Colonic mucosa (tissue), 4 donors: ENCODE measurements around the gene ASF1A. TPM values are rescaled to one million over a fixed set of nuclear protein-coding genes. Genes with fewer than 3 reads are reported as not detected.
A peak's percentile ranks its signal among the peaks of the same experiment; 100 is the strongest.

Experiments
- DNase-seq: peaks from one replicate; pipeline ENCODE4 v3.0.0-alpha.2; 2020
- H3K27ac ChIP-seq: fragments of 200-600 bp; one replicate; pipeline ENCODE4 v1.8.0; 2021
- H3K27me3 ChIP-seq: fragments of 200-600 bp; one replicate; pipeline ENCODE4 v1.8.0; 2021
- H3K36me3 ChIP-seq: fragments of 200-600 bp; one replicate; pipeline ENCODE4 v1.8.0; 2021
- H3K4me1 ChIP-seq: fragments of 200-600 bp; one replicate; pipeline ENCODE4 v1.8.0; 2021; ENCODE audit warnings: mild to moderate bottlenecking
- H3K4me3 ChIP-seq: fragments of 200-600 bp; one replicate; pipeline ENCODE4 v1.8.0; 2021
- H3K9ac ChIP-seq, 2 donors: one replicate each; pipeline ENCODE4 v1.7.0; 2013; ENCODE audit warnings: control low read depth in 2 of 2, low read depth in 2 of 2, low read length in 2 of 2
- H3K9me3 ChIP-seq: fragments of 200-600 bp; one replicate; pipeline ENCODE4 v1.8.0; 2021
- CTCF ChIP-seq: fragments of 200-600 bp; IDR thresholded peaks from one replicate; pipeline ENCODE4 v1.8.0; 2022; ENCODE audit warnings: antibody characterized with exemption, mild to moderate bottlenecking
- intact Hi-C: fragments of 100-400 bp; cut with DNase I; formaldehyde crosslinking; loops from one replicate; pipeline ENCODE4 v1.14.1; 2022
- total RNA-seq, 2 donors: library from RNA; stranded (reverse); fragmentation: NEBNext Ultra II Directional in 1 of 2; extraction: Animal tissue kit (Norgen Biotek cat#: 25700) in 1 of 2; gene quantifications; one replicate each; pipeline ENCODE4 v1.2.1, GENCODE V29; 2021
- donor health status: healthy.
- donor health status: DM: no; HTN: no; CAD: no.
- donor health status: DM: no; HTN: no; CAD: no.

Gene ASF1A
- total RNA-seq, 2 donors from 2014 or later, result 17.7 to 20.4 TPM

DNA sequence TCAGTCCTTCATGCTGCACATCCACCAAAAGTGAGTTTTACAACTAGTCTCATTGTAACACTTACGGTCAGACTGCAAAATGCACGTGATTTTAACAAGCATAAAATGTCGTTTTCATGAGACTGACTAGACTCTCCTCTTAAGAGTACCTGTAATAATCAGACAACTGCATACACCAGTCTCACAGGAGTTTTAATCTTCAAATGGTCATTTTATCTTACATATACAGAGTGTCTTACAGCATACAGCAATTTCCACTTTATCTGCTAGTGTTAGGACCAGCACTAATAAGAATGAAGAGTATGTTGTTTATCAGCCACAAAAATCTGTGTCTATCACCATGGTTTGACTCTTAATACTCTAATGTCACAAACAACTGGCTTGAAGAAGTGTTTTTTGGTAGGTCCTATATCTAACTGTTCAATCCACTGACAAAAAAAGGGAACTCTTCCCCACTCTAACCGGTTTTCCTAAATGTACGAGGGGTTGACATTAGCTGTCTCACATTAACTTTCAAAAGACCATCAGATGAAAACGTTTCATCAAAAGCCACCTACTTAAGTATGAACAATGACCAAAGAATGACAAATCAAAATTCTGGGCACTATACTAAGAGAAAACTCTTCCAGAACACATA is 1.5 kb upstream of the ASF1A start:
- Histone ChIP-seq H3K4me1 (no peaks in the 10 kb centered on the region), H3K36me3 (no peaks in the 10 kb centered on the region), H3K27me3 (no peaks in the 10 kb centered on the region), H3K27ac (peak overlapping the region; percentile 97), H3K9ac (peak overlapping the region in 1 of 2 donors; percentile 87), H3K4me3 (peak overlapping the region; percentile 90), H3K9me3 (no peaks in the 10 kb centered on the region)
- no peak for TF ChIP-seq CTCF
- intact Hi-C loops, result no loop called here
- no peak for DNase-seq

DNA sequence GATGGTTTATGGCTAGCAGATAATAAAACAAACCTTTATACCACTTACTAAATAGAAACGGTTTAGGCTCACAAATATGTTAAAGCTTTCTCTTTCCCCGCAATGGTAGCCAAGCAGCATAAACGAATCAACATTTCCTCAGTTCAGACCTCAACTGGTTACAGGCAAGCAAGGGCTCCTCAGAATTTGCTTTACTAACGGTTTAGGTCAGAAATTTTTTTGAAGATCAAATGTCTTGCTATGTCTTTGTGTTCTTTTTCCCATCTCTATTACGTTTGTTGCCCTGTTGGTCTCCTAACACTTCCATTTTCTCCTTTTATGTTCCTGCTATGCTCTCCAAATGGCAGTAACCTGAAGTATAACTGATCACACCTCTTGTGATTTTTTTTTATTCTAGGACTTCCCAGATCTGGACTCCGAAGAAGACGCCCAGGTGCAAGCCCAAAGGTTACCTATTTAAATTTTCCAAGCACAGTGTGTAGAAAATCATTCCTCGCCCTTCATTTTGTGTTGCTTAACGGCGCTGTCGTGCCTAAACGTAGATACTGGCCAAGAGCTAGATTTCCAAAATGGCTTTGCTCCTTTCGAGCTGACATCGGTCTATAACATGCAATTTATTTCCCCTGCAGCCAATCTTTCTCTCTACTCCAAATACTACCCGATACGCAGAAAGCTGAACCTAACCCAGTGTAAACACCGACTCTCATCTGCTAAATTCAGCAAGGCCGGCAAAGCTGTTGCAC is 717 bp upstream of the ASF1A start:
- peak overlapping the region; percentile 97 for H3K27ac ChIP-seq
- H3K4me3 ChIP-seq, result peak overlapping the region; percentile 90
- H3K9me3 ChIP-seq, result no peaks in the 10 kb centered on the region
- DNase-seq, result peak; percentile 45
- H3K4me1 ChIP-seq, result no peaks in the 10 kb centered on the region
- peak overlapping the region; percentile 52 to 87 for H3K9ac ChIP-seq
- intact Hi-C loops, result no loop called here
- no peaks in the 10 kb centered on the region for H3K27me3 ChIP-seq
- TF ChIP-seq CTCF, result no peak
- no peaks in the 10 kb centered on the region for H3K36me3 ChIP-seq

- H3K9me3 ChIP-seq, result no peaks in the 10 kb centered on the region
- H3K4me1 ChIP-seq, result no peaks in the 10 kb centered on the region
- intact Hi-C loops, result loop anchor here (5.0 kb wide), 1 partner anchor 38 kb away; no protein-coding TSS in a partner anchor
These were observed 691 bp downstream of the ASF1A start for GRCh38 chr6:118894425-118895260.

GRCh38 chr6:118895261-118895560 is 1.3 kb downstream of the ASF1A start:
- Histone ChIP-seq H3K9ac (peak overlapping the region; percentile 92 to 95), H3K4me1 (no peaks in the 10 kb centered on the region), H3K36me3 (no peaks in the 10 kb centered on the region), H3K27me3 (no peaks in the 10 kb centered on the region), H3K4me3 (peak overlapping the region; percentile 90), H3K27ac (peak overlapping the region; percentile 97), H3K9me3 (no peaks in the 10 kb centered on the region)
- no peak for DNase-seq
- TF ChIP-seq CTCF, result no peak
- intact Hi-C loops, result loop anchor here (5.0 kb wide), 1 partner anchor 37 kb away; no protein-coding TSS in a partner anchor

More at GRCh38 chr6:118894425-118895260, 691 bp downstream of the ASF1A start:
- Histone ChIP-seq H3K27ac (peak overlapping the region; percentile 97), H3K9ac (peak overlapping the region; percentile 92 to 95), H3K4me3 (peak overlapping the region; percentile 90), H3K27me3 (no peaks in the 10 kb centered on the region), H3K36me3 (no peaks in the 10 kb centered on the region)
- DNase-seq, result peak; percentile 67
- TF ChIP-seq CTCF, result no peak

- intact Hi-C loops, result loop anchor here (5.0 kb wide), 1 partner anchor 36 kb away; no protein-coding TSS in a partner anchor
- Histone ChIP-seq H3K27ac (peak overlapping the region; percentile 97), H3K9me3 (no peaks in the 10 kb centered on the region), H3K4me3 (no peak overlapping the region), H3K36me3 (no peaks in the 10 kb centered on the region), H3K9ac (no peak overlapping the region), H3K4me1 (no peaks in the 10 kb centered on the region), H3K27me3 (no peaks in the 10 kb centered on the region)
- TF ChIP-seq CTCF, result no peak
- no peak for DNase-seq
These were observed 1.9 kb downstream of the ASF1A start for GRCh38 chr6:118895859-118896258.
